Ishikawa (cell line): ENCODE results near the gene GAS1.

ENCODE experiments used
- CEBPB ChIP-seq: IDR thresholded peaks from 2 replicates; pipeline ENCODE4 v1.6.1; 2012
- NFIC ChIP-seq: IDR thresholded peaks from 2 replicates; pipeline ENCODE4 v1.6.1; 2012
- TAF1 ChIP-seq: IDR thresholded peaks from 2 replicates; pipeline ENCODE4 v1.6.1; 2012; ENCODE audit warnings: low read depth, mild to moderate bottlenecking
- YY1 ChIP-seq: IDR thresholded peaks from 2 replicates; pipeline ENCODE4 v1.6.1; 2012; ENCODE audit warnings: low read depth

DNA sequence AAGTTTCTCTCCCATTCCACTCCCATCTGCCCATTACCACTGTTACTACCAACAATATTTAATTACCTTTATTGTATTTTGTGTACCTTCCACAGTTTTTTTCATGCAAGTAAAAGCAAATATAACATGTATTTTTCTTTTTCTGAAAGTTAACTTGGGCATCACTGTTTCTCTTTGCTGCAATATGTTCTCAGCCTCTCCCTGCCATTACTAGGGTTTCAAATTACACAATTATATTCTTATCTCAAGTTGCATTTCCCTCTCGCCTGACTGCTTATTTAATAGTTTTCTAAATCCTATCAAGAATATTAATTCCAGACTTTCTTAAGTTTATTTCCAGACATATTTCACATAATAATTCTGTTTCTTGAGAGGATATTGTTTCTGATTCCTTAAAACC is 46.9 kb upstream of the GAS1 start:
- TF ChIP-seq NFIC = no peak
- TF ChIP-seq CEBPB = no peak
- TF ChIP-seq YY1 = no peak
- TF ChIP-seq TAF1 = no peak
